GM19395 (cell line): ENCODE measurements around the gene MSLN.
"Not testable (repeated sequence)": the region's sequence is repeated elsewhere in the genome, so short reads cannot be mapped to it uniquely, and the experiment has no call there.

Experiments
- ATAC-seq: cut with Tn5 transposase; IDR thresholded peaks from one replicate; pipeline ENCODE4 v1.9.1; 2021; ENCODE audit warnings: mild to moderate bottlenecking, moderate library complexity; ENCODE audit not compliant: unreplicated experiment

Gene MSLN

DNA sequence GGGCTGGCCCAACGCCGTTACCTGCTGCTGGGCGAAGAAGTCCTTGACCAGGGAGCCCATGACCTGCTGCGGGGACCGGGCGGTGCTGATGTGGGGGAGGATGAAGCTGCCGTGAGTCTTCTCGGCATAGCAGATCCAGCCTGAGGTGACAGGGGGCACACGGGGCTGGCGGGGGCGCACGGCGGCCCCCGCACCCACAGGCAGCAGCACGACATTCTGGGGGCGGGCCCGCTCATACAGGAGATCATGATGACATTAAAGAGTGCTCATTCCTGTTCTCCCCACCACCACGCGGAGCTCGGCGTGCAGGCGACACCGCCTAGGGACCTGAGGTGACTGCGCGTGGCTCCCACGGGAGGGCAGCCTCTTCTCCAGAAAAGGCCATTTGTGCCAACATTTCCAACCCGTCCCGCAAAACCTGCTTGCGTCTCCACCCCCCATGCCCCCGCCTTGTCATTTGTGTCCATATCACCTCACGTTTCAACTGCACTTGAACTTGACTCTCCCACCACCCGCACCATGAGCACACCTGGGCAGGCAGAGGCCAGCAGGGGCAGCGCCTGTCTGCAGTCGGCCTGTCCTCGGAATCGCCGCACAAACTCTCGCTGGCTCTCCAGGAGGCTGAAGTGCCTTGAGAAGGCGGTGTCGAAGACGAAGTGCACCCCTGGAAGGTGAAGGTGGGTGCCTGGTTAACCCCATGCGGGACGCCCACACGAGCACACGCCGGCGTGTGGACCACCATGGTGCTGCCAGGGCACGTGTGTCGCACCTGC, 26.1 kb upstream of the MSLN start:
- no peak for ATAC-seq

- no peak for ATAC-seq
Measured at GRCh38 chr16:734981-735881, 25.3 kb upstream of the MSLN start.

DNA sequence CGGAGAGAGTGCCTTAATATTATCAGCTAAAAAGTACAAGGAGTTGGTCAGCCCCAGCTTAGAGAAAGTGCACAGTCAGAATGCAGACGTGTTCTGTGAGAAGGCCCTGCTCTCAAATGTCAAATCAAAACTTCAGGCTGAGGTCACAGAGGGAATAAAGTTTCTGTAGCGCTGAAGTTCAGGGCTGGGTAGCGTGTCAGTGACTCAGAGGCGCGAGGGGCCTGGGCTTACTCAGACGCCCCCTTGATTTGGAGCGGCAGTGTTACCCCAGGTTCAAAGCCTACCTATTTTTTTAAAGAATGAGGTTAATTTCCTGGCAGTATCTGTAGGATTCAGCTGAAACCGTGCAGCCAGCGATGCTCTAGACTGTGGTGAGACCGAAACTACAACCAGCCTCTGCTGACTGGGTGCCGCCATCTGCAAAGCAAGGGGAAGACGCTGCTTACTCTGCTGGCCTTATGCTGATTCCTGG, 24.5 kb upstream of the MSLN start:
- ATAC-seq = no peak

GRCh38 chr16:736936-737481, 23.5 kb upstream of the MSLN start:
- no peak for ATAC-seq

DNA sequence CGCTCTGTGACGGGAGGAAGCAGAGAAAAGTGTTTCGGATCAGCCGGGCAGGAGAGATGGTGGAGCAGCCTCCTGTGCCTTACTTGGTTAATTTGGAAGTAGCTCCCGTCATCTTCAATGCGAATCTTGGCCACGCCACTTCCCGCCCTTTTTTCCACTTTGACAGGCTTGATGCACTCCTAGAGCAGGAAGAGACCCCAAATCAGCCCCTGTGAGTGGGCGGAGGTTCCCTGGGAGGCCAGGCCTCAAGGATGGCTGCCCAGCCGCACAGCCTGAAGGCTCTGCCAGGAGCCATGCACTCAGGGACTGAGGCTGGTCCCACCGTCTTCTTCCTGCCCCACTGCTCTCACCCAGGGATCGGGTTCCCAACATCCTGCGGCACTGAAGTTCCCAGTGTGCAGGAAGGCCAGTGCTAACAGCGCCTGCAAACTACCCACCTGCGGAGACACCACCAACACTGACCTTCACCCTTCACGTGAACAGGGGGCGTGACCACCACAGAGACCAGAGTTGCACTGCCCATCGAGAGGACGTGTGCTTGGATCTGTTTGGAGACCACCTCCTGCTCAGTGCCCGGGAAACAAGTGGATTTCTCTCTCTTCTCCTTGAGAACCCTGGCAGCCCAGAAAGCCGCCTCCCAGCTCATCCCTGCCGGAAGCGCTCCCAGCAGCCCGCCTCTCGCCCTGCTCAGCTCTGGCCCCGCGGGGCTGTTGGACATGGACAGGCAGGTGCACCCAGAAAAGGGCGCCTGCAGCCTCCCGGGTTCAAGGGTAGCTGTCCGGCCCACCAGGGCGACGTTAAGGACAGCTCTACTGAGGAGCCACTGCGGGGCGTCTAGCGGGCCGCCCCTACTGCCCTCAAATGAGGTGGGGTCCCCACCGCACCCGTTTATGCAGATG, 20.7 kb upstream of the MSLN start:
- ATAC-seq = no peak

GRCh38 chr16:740459-740763, 20.1 kb upstream of the MSLN start:
- ATAC-seq = no peak

- ATAC-seq = peak; percentile 63
Measured at GRCh38 chr16:740764-741505, 19.6 kb upstream of the MSLN start, which contains the start of gene CIAO3. Gene CIAO3, minus strand, starts transcription at chr16:740997. Its CDS starts 12 bp downstream, at chr16:740985.

GRCh38 chr16:741986-742629, 18.4 kb upstream of the MSLN start:
- no peak for ATAC-seq

- not testable (repeated sequence) for ATAC-seq
Measured at GRCh38 chr16:742894-743293, 17.6 kb upstream of the MSLN start.

DNA sequence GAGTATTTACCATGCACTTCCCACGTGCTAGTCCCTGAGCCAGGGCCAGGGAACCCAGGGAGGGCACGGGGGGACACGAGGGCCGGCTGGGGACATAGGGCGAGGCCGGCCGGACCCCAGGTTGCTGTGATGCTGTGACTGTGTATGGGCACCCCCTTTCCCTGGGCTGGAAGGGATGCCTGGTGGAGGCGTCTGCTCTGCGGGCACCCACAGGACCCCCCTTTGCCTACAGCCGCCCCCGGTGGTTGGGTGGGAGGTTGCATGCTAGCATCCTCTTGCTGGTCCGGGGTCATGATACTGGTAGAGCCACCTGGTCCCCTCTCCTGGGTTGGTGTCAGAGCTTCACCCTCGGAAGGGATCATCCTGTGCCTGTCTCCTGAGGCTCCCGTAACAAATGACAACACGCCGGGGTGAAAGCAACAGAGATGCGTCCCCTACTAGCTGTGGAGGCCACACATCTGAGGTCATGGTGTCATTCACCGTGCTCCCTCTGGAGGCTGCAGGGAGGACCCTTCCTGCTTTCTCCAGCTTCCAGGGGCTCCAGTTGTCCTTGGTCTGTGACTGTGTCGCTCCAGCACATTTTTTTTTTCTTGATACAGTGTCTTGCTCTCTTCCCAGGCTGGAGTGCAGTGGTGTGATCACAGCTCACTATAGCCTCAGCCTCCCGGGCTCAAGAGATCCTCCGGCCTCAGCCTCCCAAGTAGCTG, 16.6 kb upstream of the MSLN start:
- ATAC-seq = no peak

DNA sequence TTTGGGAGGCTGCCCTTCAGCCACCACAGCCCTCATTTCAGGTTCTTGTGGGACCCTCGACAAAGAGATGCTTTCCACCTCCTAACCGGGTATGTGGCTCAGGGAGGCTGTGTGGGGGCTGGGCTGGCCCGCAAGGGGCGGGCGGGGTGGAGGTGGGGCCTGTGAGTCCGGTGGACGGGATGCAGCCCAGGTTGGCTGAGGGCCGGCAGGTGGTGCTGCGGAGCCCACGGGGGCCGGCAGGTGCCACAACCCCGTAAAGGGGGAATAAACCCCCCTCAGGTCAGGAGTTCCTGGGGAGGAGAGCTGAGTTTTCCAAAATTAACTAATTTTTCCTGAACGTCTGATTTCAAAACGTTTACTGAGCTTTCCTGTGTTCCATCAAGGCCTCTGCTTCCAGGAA, 14.8 kb upstream of the MSLN start:
- ATAC-seq = no peak

GRCh38 chr16:746637-747036, 13.9 kb upstream of the MSLN start:
- ATAC-seq = no peak

DNA sequence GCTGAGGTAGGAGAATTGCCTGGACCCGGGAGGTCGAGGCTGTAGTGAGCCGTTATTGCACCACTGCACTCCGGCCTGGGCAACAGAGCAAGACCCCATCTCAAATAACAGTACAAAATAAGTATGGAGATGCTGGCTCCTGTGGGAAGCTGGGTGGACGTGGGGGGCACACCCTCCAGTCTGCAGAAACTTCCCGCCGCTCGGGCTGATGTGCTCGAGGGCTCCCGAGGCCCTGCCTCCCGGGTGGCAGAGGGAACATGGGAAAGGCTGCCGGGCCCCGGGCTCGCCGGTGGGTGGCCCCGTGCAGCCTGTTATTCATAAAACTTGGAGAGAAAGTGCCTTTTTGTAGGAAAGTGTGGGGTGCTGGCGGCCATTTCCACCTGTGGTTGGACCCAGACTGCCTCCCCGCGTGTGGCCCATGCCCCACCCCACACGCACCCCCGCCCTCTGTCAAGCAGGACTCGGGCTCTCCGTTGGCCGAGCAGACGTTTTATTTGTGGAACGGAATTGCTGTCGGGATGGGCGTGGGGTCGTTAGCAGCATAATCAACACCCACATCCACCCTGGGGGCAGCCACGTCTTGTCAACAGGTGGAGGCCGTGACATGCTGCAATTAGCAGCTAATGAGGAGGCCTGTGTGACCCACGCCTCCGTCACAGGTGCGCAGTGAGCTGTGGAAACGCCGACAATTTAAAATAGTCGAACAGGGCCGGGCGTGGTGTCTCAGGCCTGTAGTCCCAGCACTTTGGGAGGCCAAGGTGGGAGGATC, 12.4 kb upstream of the MSLN start:
- no peak for ATAC-seq

- ATAC-seq = no peak
Measured at GRCh38 chr16:749010-749409, 11.5 kb upstream of the MSLN start.

DNA sequence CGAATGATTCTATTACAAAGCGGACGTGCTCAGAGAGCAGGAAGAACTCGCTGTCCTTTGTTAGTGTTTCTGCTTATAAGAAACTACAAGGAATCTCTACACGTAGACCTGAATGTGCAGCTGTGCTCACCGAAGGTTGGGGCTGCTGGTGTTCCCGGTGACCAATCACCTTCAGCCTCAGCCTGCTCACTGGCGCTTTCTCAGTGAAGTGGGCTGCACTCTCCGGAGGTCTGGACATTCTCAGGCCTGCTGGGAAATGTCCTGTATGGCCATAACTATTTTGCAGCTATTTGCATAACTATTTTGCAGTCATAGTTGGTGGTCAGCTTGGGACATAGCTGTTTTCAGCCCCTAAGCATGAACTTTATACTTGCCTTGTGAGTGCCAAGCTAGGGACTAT, 10.0 kb upstream of the MSLN start:
- no peak for ATAC-seq

DNA sequence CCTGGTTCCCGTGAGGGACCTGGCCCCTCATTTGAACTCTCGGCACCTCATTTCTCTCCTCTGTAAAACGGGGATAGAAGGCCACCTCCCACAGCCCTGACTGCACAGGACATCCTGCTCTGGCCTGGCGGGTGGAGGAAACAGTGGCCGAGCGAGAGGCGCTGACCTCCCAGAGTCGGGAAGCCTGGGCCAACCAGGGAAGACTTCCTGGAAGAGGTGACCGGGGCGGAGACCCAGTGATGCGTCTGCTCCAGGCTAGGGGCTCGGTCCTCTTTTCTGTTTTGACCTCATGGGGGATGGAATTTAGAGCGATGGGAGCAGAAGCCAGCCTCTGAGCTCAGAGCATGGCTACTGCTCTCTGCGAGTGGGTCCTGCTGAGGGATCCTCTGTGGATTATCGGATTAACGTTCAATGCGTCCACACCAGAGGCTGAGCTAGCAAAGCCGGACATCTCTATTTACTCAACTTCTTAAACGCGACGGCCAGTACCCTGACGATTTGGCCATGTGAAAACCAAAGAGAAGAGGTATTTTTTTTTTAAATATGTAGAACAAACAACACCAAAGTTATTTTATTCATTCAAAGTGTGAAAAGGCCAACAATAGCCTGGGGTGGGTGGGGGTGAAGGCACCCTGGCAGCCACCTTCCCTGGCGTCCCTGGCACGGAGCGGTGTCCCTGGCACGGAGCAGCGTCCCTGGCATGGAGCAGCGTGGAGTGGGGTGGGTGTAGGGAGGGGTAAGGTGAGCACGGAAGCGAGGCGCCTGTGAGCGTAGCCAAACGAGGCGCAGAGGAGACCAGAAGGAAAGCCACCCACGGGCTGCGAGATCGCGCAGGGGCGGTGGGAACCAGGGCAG, 9.2 kb upstream of the MSLN start:
- no peak for ATAC-seq

DNA sequence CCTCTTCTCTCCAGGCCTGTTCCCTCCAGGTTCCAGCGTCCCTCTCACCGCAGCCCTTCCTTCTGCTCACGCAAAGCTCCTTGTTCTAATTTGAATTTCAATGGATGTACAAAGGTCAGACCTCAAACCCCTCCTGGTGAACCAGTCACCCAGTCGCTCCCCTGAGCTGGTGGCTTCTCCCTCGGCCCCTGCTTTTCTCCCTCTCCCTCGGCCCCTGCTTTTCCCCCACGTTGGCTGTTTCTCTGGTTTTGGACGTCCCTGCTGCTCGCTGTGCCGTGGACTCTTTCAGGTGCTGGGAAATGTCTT, 8.6 kb upstream of the MSLN start:
- ATAC-seq = no peak
